Measurements from ENCODE around the gene ADGRB2. TPM values are rescaled to one million over a fixed set of nuclear protein-coding genes. Genes with fewer than 3 reads are reported as not detected.

ADGRB2 gene
- total RNA-seq, 1 donor from 2014 or later, result 42.4 TPM

DNA sequence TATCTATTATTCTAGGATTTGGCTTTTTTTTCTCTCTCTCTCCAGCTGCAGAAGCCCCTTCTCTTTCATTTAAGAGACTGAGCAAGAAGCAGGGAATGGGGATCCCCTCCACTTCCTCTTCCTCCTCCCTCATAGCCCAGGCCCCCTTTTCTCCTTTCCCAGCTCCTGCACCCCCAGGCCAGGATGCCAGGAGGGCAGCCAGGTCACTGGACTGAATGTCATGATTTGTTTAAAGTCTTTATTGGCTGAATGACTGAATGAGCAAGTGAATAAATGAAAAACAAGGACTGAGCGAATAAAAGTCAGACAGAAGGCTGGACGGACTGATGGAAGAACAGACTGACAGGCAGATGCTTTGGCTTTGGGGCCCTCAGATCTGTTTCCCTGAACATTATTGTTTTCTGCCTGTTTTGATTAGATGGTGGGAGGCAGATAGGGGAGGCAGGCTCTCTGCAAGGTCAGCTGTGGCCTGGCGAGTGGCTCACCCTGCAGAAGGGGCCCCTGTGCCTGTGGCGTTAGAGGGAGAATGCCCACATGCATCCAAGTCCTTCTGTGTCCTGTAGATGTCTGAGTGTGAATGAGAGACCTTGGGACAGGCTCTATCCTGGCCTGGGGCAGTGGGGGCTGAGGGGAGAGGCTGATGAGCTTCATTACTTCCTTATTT is 20.3 kb upstream of the ADGRB2 start:
- no peak for DNase-seq (ENCODE audit: low spot score in 2 of 2)

DNA sequence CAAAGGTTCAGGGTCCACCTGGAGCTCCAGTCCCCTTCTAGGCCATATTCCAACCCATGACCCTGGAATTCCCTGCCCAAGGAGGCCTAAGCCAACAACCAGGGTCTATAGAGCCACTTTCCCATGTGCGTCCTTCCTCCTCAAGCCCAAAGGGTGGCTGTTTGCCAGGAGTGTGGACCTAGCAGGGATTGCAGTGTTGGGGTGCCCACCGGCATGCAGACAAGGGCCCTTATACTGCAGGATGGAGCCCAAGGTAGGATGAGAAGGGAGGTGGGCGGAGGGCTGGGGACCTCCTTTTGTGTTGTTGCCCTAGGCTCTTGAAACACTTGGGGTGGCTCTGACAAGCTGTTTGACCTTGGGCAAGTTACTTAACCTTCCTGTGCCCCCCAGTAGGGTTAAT is 19.7 kb upstream of the ADGRB2 start:
- FAIRE-seq (no peak), DNase-seq (ENCODE audit: low spot score in 2 of 2) (no peak)

More for the DNA sequence above, 20.3 kb upstream of the ADGRB2 start:
- no peak for FAIRE-seq

DNA sequence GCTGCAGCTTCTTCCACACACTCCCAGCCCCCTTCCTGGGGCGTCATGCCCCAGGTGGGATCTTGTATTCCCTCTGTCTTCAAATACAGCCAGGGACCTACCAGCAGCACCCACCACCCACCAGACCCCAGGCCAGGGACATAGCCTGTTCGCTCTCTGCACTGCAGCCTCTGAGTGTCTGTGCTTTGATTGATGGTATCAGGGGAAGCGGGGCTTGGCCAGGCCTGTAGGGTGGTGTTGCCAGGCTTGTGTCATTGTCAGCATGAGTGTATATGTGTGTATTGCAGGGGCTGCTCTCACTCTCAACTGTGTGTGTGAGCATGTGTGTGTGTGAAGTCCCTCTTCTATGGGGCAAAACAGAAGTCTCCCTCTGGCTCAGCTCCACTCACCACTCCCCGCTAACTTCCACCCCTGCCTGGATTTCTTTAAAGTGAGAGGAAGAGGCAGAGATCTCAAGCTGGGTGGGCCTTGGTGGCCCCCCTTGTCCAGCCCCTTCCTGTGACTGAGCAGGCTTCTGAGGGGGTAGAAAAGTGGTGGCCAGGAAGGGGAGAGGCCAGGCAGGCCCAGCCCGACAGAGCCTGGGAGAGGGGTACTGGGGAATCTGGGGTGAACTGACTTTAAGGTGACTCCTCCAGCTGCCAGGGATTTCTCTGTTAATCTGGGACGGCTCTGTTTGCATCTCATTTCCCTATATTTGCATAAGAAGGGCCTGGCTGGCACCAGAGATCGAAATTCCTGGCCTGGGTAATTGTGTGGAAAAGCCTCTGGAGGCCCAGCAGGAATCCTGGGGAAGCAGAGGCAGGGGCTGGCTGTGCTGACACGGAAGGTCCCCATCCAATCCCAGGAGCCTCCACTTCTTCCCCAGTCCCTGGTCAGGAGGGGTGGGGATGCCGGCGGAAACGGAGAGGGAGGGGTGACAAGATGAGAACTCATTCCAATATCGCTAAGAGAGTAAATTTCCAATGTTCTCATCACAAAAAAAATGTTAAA is 18.6 kb upstream of the ADGRB2 start:
- DNase-seq (ENCODE audit: low spot score in 2 of 2) (no peak), FAIRE-seq (no peak)

DNA sequence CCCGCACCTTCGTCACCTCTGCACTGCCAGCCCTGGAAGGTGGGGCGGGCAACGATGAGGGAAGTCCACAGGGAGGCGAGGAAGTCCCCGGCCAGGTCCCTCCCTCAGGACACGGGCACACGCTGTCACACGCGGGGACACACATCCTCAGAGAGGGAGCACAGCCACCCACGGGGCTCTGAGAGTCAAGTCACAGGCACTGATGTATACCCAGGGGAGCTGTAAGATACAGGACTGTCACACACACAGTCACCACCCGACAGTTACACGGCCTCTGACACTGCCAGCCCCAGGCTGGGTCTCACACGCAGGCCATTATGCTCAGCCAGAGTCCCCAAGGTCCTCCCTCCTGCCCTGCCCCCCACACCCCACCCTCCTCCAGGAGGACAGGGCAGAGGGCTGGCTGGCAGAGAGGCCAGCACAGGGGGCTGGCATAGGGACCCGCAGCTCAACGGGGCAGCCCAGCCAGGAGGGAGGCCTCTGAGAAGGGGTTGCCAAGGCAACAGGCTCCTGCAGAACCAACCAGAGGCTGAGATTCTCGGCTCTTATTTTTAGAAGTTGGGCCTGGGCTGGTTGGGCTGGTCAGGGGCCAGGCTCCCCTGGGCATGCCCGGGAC is 17.7 kb upstream of the ADGRB2 start:
- DNase-seq (ENCODE audit: low spot score in 2 of 2), result no peak
- FAIRE-seq, result no peak

DNA sequence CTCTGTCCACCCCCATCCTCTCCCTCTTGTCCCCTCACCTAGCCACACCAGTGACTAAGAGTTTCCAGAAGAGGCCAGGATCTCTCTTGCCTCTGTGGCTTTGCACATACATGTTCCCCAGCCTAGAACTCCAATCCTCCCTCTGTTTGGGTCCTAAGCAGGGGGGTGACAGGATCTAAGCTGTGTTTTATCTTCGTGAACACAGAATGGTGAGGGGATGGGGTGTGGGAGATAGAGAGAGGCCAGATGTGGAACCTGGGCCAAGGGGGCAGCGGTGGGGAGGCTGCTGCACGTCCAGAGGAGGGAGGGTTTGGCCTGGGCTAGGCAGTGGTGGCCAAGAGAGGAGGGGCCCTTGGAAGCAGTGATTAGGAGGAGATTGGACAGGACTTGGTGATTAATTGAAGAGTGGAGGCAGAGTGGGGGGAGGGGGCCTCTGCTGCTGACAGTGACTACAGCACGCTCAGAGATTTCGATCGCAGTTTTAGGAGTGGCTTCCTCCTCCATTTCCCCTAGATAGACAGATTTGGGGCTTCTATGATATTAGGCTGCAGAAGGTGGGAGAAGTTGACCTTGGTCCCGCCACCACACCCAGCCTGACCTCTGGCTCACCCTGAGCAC is 17.1 kb upstream of the ADGRB2 start:
- no peak for FAIRE-seq

DNA sequence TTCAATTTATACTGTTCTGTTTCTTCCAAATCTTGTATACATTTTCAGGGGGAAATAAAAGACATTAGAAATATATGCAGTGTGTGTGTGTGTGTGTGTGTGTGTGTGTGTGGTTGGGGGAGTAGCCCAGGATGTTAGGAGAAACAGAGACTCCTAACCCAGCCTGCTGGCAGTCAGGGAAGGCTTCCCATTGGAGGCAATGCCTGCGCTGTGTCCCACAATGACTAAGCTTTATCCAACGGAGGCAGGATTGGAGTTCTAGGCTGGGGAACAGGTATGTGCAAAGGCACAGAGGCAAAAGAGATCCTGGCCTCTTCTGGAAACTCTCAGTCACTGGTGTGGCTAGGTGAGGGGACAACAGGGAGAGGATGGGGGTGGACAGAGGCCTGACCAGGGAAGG is 16.5 kb upstream of the ADGRB2 start:
- FAIRE-seq (no peak), DNase-seq (ENCODE audit: low spot score in 2 of 2) (no peak)

More for the DNA sequence above, 17.1 kb upstream of the ADGRB2 start:
- DNase-seq (ENCODE audit: low spot score in 2 of 2), result no peak

DNA sequence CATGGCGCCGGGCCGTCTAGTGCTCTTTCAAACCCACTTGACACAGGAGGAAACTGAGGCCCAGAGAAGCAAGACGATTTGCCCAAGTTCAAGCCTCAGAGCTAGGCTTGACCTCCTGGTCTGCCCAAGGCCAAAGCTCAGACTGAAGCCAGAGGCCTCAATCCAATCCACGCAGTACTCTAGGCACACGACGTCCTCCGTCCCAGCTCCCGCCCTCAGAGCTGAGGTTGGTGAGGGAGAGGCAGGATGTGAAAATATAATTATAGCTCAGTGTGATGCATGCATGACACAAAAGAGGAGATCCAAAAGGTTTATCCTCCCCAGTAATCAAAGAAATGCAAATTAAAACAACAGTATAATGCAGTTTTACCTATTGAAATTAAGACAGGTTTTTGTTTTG is 15.5 kb upstream of the ADGRB2 start:
- FAIRE-seq (no peak), DNase-seq (ENCODE audit: low spot score in 2 of 2) (no peak)

DNA sequence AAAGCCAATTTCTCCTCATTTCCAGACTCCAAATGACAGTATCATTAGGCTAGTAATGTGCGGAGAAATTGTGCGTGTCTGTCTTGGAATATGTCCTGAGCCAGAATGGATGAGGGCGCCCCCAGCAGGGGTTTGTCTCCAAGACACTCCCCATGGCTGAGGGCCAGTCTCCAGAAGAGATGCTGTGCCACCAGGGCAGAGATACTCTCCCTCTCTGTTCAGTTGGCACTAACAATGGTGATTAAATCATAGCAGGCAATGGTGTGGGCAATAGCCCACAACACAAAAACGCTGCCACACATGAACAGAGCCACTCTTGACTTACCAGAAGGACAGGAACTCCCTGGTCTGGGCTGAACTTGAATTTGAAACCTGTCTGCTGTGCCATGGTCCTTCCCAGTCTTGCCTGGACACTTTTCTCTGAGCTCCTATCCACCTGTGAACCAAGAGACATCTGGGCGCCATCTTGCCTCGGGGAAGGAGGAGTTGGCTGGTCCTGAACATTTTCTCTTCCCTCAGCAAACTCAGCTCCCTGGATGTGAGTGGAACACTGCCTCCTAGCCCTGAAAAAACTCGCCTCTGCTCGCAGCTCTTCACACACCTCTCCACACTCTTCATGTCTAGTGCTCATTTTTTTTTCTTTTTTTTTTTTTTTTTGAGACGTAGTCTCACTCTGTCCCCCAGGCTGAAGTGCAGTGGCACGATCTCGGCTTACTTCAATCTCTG is 14.8 kb upstream of the ADGRB2 start:
- FAIRE-seq, result no peak
- no peak for DNase-seq (ENCODE audit: low spot score in 2 of 2)

- no peak for DNase-seq (ENCODE audit: low spot score in 2 of 2)
- FAIRE-seq, result no peak
These were observed 12.4 kb upstream of the ADGRB2 start for GRCh38 chr1:31776516-31776915.

DNA sequence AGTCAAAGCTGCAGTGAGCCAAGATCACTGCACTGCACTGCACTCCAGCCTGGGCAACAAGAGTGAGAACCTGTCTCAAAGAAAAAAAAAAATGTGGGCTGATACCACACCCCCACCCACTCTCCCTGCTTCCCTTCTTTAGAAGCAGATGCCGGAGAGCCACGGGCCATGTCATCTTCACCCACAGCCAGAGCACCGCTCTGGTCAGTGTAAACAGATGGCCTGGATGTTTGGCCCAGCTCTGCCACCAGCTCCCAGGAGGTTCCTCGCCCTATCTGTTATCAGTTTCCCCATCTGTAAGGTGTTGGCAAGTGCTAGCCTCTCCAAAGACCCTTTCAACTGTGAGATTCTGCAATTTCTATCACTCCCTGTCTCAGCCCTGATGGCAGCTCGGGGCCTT is 11.9 kb upstream of the ADGRB2 start:
- DNase-seq (ENCODE audit: low spot score in 2 of 2) (no peak), FAIRE-seq (no peak)

GRCh38 chr1:31775210-31775999 is 11.3 kb upstream of the ADGRB2 start:
- DNase-seq (ENCODE audit: low spot score in 2 of 2), result no peak
- FAIRE-seq, result no peak

DNA sequence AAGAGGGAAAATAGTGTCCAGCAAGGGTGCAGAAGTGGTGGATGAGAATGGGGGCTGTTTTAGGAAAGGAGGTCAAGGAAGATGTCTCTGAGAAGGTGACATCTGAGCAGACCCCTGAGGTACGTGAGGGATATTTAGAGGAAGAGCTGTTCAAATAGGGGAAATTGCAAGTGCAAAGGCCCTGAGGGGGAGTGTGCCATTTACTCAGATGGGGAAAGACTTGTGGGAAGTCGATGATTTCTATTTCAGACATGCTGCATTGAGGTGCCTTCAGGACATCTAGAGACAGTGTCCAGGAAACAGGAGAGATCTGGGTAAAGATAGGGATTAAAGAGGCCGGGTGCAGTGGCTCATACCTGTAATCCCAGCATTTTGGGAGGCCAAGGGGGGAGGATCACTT is 10.4 kb upstream of the ADGRB2 start:
- FAIRE-seq (no peak), DNase-seq (ENCODE audit: low spot score in 2 of 2) (no peak)

GRCh38 chr1:31773861-31774260 is 9.7 kb upstream of the ADGRB2 start:
- DNase-seq (ENCODE audit: low spot score in 2 of 2), result no peak
- no peak for FAIRE-seq

DNA sequence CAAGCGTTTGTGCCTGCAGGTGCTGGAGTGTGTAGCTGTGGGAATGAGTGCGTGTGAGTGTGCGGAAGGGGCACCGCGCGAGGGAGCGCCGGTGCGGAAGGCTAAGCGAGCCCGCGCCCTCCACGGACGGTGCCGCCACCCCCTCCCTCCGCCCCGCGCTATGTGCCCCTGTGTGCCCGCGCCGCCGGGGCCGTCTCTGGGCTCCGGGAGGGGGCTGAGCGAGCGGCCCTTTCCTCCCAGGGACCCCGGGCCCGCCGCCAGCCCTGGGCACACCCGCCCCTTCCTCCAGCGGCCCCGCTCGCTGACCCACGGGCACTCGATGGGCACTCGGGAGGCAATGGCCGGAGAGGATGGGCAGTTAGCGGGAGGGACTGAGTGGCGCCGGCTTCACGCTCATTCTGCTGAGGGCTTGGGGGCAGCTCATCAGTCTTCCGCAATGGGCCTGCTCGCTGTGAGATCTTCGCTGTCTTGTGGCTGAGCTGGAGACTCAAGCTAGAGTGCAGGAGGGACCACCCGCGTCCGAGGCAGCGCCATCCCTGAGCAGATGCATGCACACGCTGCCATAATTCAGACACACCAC is 8.6 kb upstream of the ADGRB2 start:
- FAIRE-seq (no peak), DNase-seq (ENCODE audit: low spot score in 2 of 2) (no peak)

- FAIRE-seq (no peak), DNase-seq (ENCODE audit: low spot score in 2 of 2) (no peak)
These were observed 7.9 kb upstream of the ADGRB2 start for GRCh38 chr1:31771891-31772668.

GRCh38 chr1:31769720-31770390 is 5.7 kb upstream of the ADGRB2 start:
- FAIRE-seq (no peak), DNase-seq (ENCODE audit: low spot score in 2 of 2) (no peak)

DNA sequence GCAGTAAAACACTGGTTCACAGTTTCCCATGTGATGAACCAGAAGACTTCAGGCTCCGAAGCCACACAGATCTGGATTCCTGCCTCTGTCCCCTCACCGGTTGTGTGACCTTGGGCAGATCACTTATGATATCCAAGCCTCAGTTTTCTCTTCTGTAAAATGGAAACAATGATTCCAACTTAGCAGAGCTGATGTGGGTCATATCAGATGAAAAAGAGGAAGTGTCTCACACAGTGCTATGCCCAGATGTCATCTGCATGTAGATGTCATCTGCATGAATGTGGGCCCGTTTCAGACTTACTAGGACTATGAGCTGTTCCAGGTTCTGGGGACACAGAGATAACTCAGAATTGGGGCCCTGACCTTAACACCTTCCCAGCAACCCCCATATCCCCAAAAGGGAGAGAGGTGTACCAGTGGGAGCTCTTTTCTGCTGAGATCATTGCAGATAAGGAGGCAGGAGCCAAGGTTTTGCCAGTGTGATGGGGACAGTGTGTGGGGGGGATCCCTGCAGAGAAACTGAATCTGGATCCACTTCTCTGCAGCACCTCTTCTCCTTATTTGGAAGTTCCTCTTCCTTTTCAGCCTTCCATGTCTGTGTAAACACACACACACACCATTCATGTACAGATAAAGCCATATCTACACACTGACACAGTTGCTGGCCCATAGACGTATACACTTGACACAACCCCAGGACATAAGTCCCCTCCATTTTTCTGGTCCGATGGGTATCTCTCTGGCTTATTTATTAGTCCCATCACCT is 5.0 kb upstream of the ADGRB2 start:
- DNase-seq (ENCODE audit: low spot score in 2 of 2) (no peak), FAIRE-seq (no peak)
